ENCODE measurements around the gene PPIP5K2.

The PPIP5K2 gene

DNA sequence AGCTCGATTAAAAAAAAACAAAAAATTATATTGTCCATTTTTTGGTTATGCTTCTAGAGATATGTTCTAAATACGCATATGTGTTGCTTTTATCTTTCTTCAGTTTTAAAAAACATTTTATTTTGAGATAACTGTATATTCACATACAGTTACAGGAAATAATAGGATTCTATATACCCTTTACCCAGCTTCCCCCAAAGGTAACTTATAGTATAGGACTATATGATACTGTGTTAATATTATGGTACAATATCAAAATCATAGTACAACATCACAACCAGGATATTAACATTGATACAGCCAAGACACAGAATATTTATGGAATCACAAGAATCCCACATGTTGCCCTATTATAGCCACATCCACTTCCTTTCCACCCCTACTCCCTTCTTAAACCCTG lies 129.0 kb downstream of the PPIP5K2 start:
- Histone ChIP-seq H3K9me3 (ENCODE audit: control insufficient read depth in 5 of 5, low read length in 5 of 5) (no peaks in the 10 kb centered on the region), H3K4me3 (ENCODE audit: low read depth in 1 of 5, low read length in 5 of 5) (no peak overlapping the region)

DNA sequence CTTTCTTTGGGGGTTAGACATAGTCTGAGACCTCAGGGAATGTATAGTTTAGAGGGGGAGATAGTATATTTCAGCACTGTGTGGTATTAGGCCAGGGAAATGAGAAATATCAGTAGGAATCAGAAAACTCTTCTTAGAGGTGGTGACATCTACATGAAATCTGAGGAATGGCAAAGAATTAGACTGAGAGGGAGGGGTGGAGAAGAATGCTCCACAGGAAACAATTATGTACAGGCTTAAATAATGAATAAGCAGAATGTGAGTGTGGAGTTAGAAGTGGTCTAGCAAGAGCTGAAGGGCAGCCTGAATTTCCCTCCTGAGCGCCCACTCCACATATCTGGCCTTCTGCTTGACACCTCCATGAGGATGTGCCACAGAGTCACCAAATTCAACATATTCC lies 134.8 kb downstream of the PPIP5K2 start:
- Histone ChIP-seq H3K9me3 (ENCODE audit: control insufficient read depth in 5 of 5, low read length in 5 of 5) (no peaks in the 10 kb centered on the region), H3K27ac (ENCODE audit: low read depth, low read length) (no peak overlapping the region), H3K4me1 (ENCODE audit: control insufficient read depth in 5 of 5, insufficient read depth in 5 of 5, low read length in 5 of 5) (peaks cover 0 to 19% (median 8%) of the 10 kb centered on the region in 5 donors), H3K9ac (ENCODE audit: low read length in 5 of 5) (no peak overlapping the region), H3K27me3 (ENCODE audit: control insufficient read depth in 5 of 5, insufficient read depth in 4 of 5, low read length in 5 of 5) (no peaks in the 10 kb centered on the region), H3K4me3 (ENCODE audit: low read depth in 1 of 5, low read length in 5 of 5) (no peak overlapping the region), H3K36me3 (ENCODE audit: control insufficient read depth in 5 of 5, insufficient read depth in 5 of 5, low read length in 5 of 5) (no peaks in the 10 kb centered on the region)

More for the DNA sequence above, 129.0 kb downstream of the PPIP5K2 start:
- Histone ChIP-seq H3K27me3 (ENCODE audit: control insufficient read depth in 5 of 5, insufficient read depth in 4 of 5, low read length in 5 of 5) (no peaks in the 10 kb centered on the region), H3K36me3 (ENCODE audit: control insufficient read depth in 5 of 5, insufficient read depth in 5 of 5, low read length in 5 of 5) (no peaks in the 10 kb centered on the region), H3K9ac (ENCODE audit: low read length in 5 of 5) (no peak overlapping the region), H3K27ac (ENCODE audit: low read depth, low read length) (no peak overlapping the region), H3K4me1 (ENCODE audit: control insufficient read depth in 5 of 5, insufficient read depth in 5 of 5, low read length in 5 of 5) (no peaks in the 10 kb centered on the region)

DNA sequence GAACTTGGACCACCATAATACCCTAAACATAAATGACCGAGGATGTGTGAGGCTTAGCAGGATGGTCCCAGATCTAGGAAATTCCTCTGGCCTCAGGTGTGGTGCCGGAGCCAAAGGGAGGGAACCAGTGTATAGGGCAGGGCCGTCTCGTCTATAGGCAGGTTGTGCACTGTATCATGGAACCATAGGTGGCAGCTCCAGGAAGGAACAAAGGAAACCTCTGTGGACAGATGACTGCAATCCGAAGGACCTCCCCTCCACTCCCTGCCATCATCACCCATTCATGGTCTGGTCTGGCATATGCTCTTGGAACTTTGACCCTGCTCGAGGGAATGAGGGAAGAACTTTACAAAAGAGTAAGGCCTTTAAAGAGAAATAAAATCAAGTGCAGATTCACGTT lies 135.6 kb downstream of the PPIP5K2 start:
- Histone ChIP-seq H3K9me3 (ENCODE audit: control insufficient read depth in 5 of 5, low read length in 5 of 5) (no peaks in the 10 kb centered on the region), H3K4me3 (ENCODE audit: low read depth in 1 of 5, low read length in 5 of 5) (no peak overlapping the region), H3K9ac (ENCODE audit: low read length in 5 of 5) (no peak overlapping the region), H3K36me3 (ENCODE audit: control insufficient read depth in 5 of 5, insufficient read depth in 5 of 5, low read length in 5 of 5) (no peaks in the 10 kb centered on the region), H3K4me1 (ENCODE audit: control insufficient read depth in 5 of 5, insufficient read depth in 5 of 5, low read length in 5 of 5) (peaks cover 0 to 24% (median 15%) of the 10 kb centered on the region in 5 donors), H3K27me3 (ENCODE audit: control insufficient read depth in 5 of 5, insufficient read depth in 4 of 5, low read length in 5 of 5) (no peaks in the 10 kb centered on the region), H3K27ac (ENCODE audit: low read depth, low read length) (no peak overlapping the region)

DNA sequence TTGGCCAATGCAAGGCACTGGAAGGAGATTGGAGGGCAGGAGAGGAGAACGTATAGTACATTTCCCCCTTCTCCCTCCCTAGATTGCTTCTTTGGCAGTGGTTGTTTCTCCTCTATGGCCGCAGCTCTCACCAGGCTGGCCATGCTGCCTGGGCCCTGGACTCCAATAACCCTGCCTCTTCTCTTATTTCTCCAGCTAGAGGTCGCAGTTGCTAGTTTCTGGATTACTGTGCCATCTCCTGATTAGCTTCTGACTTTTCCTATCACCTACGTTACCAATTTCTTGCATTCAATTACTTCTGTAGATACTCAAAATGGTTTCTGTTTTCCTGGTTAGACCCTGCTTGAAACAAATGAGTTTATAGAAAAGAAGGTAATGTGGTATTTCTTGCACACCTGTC lies 136.1 kb downstream of the PPIP5K2 start:
- Histone ChIP-seq H3K4me3 (ENCODE audit: low read depth in 1 of 5, low read length in 5 of 5) (no peak overlapping the region), H3K27me3 (ENCODE audit: control insufficient read depth in 5 of 5, insufficient read depth in 4 of 5, low read length in 5 of 5) (no peaks in the 10 kb centered on the region), H3K4me1 (ENCODE audit: control insufficient read depth in 5 of 5, insufficient read depth in 5 of 5, low read length in 5 of 5) (peaks cover 0 to 29% (median 20%) of the 10 kb centered on the region in 5 donors), H3K9me3 (ENCODE audit: control insufficient read depth in 5 of 5, low read length in 5 of 5) (no peaks in the 10 kb centered on the region), H3K9ac (ENCODE audit: low read length in 5 of 5) (no peak overlapping the region), H3K27ac (ENCODE audit: low read depth, low read length) (no peak overlapping the region), H3K36me3 (ENCODE audit: control insufficient read depth in 5 of 5, insufficient read depth in 5 of 5, low read length in 5 of 5) (no peaks in the 10 kb centered on the region)

DNA sequence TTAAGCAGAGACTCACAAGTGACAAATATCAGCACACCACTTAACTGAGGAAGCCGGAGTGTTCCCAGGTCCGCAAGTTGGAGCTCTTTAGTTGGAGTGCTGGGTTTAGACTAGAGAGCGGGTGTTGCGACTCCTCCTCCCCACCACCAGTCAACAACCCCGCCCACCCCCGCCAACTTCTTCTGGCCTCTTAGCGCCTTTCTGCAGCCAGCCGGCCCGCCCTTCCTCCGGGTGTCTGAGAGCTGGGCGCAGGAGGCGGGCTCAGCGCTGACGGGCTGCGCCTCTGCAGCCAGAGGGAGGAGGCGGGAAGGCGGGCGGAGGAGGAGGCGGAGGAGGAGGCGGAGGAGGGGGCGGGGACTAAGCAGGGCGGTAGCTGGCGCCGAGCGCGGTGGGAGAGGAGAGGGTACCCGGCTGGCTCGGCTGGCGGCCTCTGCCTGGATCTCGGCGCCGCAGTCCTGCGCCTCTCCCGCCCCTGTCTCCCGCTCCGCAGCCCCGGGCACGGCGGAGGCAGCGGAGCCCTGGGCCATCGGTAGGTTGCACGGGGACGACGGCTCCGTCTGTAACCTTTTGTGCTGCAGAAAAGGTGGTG lies 138.4 kb downstream of the PPIP5K2 start, which contains the start of gene MACIR:
Gene MACIR (plus strand): TSS at position 396 of the 589 bp plus-strand sequence. CDS start 17,157 bp downstream, outside the sequence.
- Histone ChIP-seq H3K36me3 (ENCODE audit: control insufficient read depth in 5 of 5, insufficient read depth in 5 of 5, low read length in 5 of 5) (no peaks in the 10 kb centered on the region), H3K4me1 (ENCODE audit: control insufficient read depth in 5 of 5, insufficient read depth in 5 of 5, low read length in 5 of 5) (peaks cover 0 to 48% (median 37%) of the 10 kb centered on the region in 5 donors), H3K9ac (ENCODE audit: low read length in 5 of 5) (peak within 1 kb of the TSS; percentile 48 to 91 (median 82))

DNA sequence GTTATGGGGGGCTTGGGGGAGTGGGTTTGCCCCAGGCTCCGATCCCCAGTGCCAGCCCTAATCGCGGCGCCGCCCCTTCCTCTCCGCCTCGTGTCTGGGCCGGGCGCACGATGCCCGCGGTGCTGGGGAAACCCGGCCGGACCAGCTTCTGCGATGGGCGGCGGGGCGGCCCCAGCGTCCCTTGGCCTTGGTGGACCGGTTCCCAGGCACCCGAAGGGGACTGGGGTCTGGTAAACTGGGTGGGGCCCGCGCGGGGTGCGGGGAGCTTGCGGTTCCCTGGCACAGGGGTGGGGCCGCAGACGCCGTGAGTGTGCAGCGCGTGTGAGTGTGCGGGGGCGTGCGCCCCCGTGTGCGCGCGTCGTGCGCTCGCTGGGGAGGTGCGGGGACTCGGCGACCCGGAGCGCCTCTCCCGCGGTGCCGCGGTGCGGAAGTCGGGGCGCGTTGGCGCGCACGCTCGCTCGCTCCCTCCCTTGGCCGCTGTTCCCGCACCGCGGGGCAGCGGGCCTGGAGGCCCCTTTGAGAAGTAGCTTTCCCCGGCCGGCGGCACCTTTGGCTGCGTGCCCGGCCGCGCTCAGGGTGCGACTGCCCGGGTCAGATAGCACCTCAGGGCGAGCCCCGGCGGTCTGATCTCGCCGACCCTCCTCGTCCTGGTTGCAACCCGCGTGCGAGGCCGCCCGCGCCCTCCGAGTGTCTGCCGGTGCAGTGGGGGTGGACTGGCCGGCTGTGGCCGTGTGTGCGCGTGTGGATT lies 139.0 kb downstream of the PPIP5K2 start:
- H3K9me3 ChIP-seq (ENCODE audit: control insufficient read depth in 5 of 5, low read length in 5 of 5) = no peaks in the 10 kb centered on the region
- peak overlapping the region; percentile 93 for H3K27ac ChIP-seq (ENCODE audit: low read depth, low read length)
- peaks cover 0 to 53% (median 40%) of the 10 kb centered on the region in 5 donors for H3K4me1 ChIP-seq (ENCODE audit: control insufficient read depth in 5 of 5, insufficient read depth in 5 of 5, low read length in 5 of 5)
- H3K36me3 ChIP-seq (ENCODE audit: control insufficient read depth in 5 of 5, insufficient read depth in 5 of 5, low read length in 5 of 5) = no peaks in the 10 kb centered on the region
- H3K4me3 ChIP-seq (ENCODE audit: low read depth in 1 of 5, low read length in 5 of 5) = peak overlapping the region in 4 of 5 donors; percentile 85 to 99 (median 91)
- peak overlapping the region; percentile 48 to 91 (median 82) for H3K9ac ChIP-seq (ENCODE audit: low read length in 5 of 5)
- no peaks in the 10 kb centered on the region for H3K27me3 ChIP-seq (ENCODE audit: control insufficient read depth in 5 of 5, insufficient read depth in 4 of 5, low read length in 5 of 5)

More for the DNA sequence above, 138.4 kb downstream of the PPIP5K2 start, which contains the start of gene MACIR:
- H3K27me3 ChIP-seq (ENCODE audit: control insufficient read depth in 5 of 5, insufficient read depth in 4 of 5, low read length in 5 of 5) = no peaks in the 10 kb centered on the region
- H3K27ac ChIP-seq (ENCODE audit: low read depth, low read length) = peak within 1 kb of the TSS; percentile 93
- peak within 1 kb of the TSS; percentile 85 to 99 (median 92) for H3K4me3 ChIP-seq (ENCODE audit: low read depth in 1 of 5, low read length in 5 of 5)
- no peaks in the 10 kb centered on the region for H3K9me3 ChIP-seq (ENCODE audit: control insufficient read depth in 5 of 5, low read length in 5 of 5)

DNA sequence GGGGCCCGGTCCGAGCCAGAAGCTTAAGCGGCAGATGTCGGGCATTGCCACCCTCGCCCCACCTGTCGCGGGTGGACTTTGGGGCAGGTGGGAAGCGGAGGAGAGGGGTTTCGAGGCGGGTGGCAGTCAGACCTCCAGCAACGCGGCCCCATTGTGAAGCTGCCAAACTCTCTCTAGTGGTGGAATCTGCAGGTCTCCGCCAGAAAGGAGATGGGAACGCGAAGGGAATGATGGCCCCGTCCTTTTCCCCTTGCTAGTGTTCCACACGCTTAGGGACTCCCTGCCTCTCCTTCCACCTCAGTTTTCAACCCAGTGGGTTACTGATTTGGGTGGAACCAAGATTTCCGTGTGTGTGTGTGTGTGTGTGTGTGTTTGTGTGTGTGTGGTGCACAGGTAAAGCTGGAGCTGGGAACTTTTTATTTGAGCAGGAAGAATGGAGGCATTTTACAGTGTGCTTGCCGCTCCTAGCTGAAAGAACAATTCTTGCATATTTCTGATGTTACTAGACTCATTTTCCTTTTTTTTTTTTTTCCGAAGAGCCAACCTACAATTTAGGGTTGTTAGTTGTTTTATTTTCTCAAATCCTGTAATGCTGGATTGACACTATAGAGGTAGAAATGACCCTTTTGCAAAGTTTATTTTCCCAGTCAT lies 139.7 kb downstream of the PPIP5K2 start:
- Histone ChIP-seq H3K36me3 (ENCODE audit: control insufficient read depth in 5 of 5, insufficient read depth in 5 of 5, low read length in 5 of 5) (no peaks in the 10 kb centered on the region), H3K27me3 (ENCODE audit: control insufficient read depth in 5 of 5, insufficient read depth in 4 of 5, low read length in 5 of 5) (no peaks in the 10 kb centered on the region), H3K9me3 (ENCODE audit: control insufficient read depth in 5 of 5, low read length in 5 of 5) (no peaks in the 10 kb centered on the region), H3K4me3 (ENCODE audit: low read depth in 1 of 5, low read length in 5 of 5) (peak overlapping the region; percentile 85 to 99 (median 92)), H3K27ac (ENCODE audit: low read depth, low read length) (peak overlapping the region; percentile 93), H3K9ac (ENCODE audit: low read length in 5 of 5) (peak overlapping the region; percentile 48 to 91 (median 82)), H3K4me1 (ENCODE audit: control insufficient read depth in 5 of 5, insufficient read depth in 5 of 5, low read length in 5 of 5) (peaks cover 0 to 57% (median 40%) of the 10 kb centered on the region in 5 donors)

DNA sequence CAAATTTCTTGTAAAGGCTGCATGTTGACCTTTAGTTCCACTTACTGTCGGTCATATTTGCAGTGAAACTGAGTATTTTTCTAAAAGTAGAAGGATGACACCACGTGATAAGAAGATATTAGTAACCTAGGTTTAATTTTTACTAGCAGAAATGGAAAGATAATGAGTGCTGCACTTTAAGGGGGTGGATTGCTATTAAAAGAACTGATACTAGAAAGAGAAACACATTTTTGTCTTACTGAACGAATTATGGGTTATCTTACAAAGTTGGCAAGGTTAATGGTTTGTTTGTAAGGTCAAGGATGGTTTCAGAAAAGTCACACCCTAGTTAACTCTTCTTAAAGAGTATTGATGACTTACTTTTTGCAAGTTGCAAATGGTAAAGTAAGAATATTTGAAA lies 140.8 kb downstream of the PPIP5K2 start:
- H3K9me3 ChIP-seq (ENCODE audit: control insufficient read depth in 5 of 5, low read length in 5 of 5) = no peaks in the 10 kb centered on the region
- H3K27me3 ChIP-seq (ENCODE audit: control insufficient read depth in 5 of 5, insufficient read depth in 4 of 5, low read length in 5 of 5) = no peaks in the 10 kb centered on the region
- peak overlapping the region; percentile 77 for H3K27ac ChIP-seq (ENCODE audit: low read depth, low read length)
- peak overlapping the region; percentile 40 to 92 (median 55) for H3K4me3 ChIP-seq (ENCODE audit: low read depth in 1 of 5, low read length in 5 of 5)
- H3K9ac ChIP-seq (ENCODE audit: low read length in 5 of 5) = peak overlapping the region in 3 of 5 donors; percentile 8 to 91 (median 64)
- H3K36me3 ChIP-seq (ENCODE audit: control insufficient read depth in 5 of 5, insufficient read depth in 5 of 5, low read length in 5 of 5) = no peaks in the 10 kb centered on the region
- peaks cover 0 to 58% (median 41%) of the 10 kb centered on the region in 5 donors for H3K4me1 ChIP-seq (ENCODE audit: control insufficient read depth in 5 of 5, insufficient read depth in 5 of 5, low read length in 5 of 5)
